Activated B cell treated with CpG ODN at 0.5 μM for 24 hours (primary cell): Measurements from ENCODE around the gene CENPP. TPM values are rescaled to one million over a fixed set of nuclear protein-coding genes. Genes with fewer than 3 reads are reported as not detected.

Experiments
- ATAC-seq: fragments of 200-7000 bp; cut with Tn5 transposase; one replicate; pipeline ENCODE4 v1.10.0; 2021; ENCODE audit warnings: low read depth, mild to moderate bottlenecking, moderate library complexity
- CTCF ChIA-PET: fragments of 350-600 bp; sonication (Branson Sonifier 250); formaldehyde crosslinking; loops from one replicate; lab custom pipeline; 2021; ENCODE audit warnings: antibody characterized with exemption; lab: Charles Lee
- POLR2A ChIA-PET: fragments of 350-600 bp; sonication (Branson Sonifier 250); formaldehyde crosslinking; loops from one replicate; lab custom pipeline; 2021; ENCODE audit warnings: antibody characterized with exemption; lab: Charles Lee
- DNase-seq: peaks from one replicate; pipeline ENCODE4 v3.0.0; 2022
- H3K27ac Mint-ChIP-seq: one replicate; pipeline ENCODE4 v1.8.0; 2020; ENCODE audit warnings: mixed read lengths
- H3K27me3 Mint-ChIP-seq: one replicate; pipeline ENCODE4 v1.8.0; 2021; ENCODE audit warnings: mixed read lengths
- H3K36me3 Mint-ChIP-seq: one replicate; pipeline ENCODE4 v1.8.0; 2021; ENCODE audit warnings: low read depth, mixed read lengths
- H3K4me1 Mint-ChIP-seq: one replicate; pipeline ENCODE4 v1.8.0; 2021; ENCODE audit warnings: mixed read lengths
- H3K4me3 Mint-ChIP-seq: one replicate; pipeline ENCODE4 v1.8.0; 2020; ENCODE audit warnings: mild to moderate bottlenecking, mixed read lengths
- H3K9me3 Mint-ChIP-seq: one replicate; pipeline ENCODE4 v1.8.0; 2020; ENCODE audit warnings: mixed read lengths
- CTCF ChIP-seq: fragments of 200-600 bp; IDR thresholded peaks from one replicate; pipeline ENCODE4 v1.8.0; 2022; ENCODE audit warnings: antibody characterized with exemption, mild to moderate bottlenecking
- intact Hi-C: fragments of 100-400 bp; cut with micrococcal nuclease; formaldehyde crosslinking; loops from one replicate; pipeline ENCODE4 v1.15.1; 2024
- total RNA-seq: library from RNA; stranded (reverse); gene quantifications from 2 replicates; pipeline ENCODE4 v1.2.3, GENCODE V29; 2022

Gene CENPP
- total RNA-seq, 1 donor from 2014 or later, result 5.7 TPM

GRCh38 chr9:92607773-92608172 lies 282.0 kb downstream of the CENPP start:
- POLR2A ChIA-PET, result no interaction called here
- intact Hi-C loops, result no loop called here
- H3K27ac Mint-ChIP-seq, result no peak overlapping the region
- no peaks in the 10 kb centered on the region for H3K4me1 Mint-ChIP-seq
- H3K27me3 Mint-ChIP-seq, result no peaks in the 10 kb centered on the region
- no peak overlapping the region for H3K4me3 Mint-ChIP-seq
- no peak for TF ChIP-seq CTCF
- CTCF ChIA-PET, result interaction anchor here (1.1 kb wide), 1 partner anchor 467 kb away, joined by 3 read pairs; no protein-coding TSS in a partner anchor
- DNase-seq (no peak), ATAC-seq (no peak)
- H3K9me3 Mint-ChIP-seq, result peaks cover 11% of the 10 kb centered on the region
- H3K36me3 Mint-ChIP-seq, result peaks cover 23% of the 10 kb centered on the region

- CTCF ChIA-PET, result interaction anchor here (1.1 kb wide), 1 partner anchor 468 kb away, joined by 3 read pairs; no protein-coding TSS in a partner anchor
- no peak for ATAC-seq
These were observed 282.6 kb downstream of the CENPP start for GRCh38 chr9:92608241-92608908.

GRCh38 chr9:92608909-92609445 lies 283.2 kb downstream of the CENPP start:
- no peak for ATAC-seq
- DNase-seq, result no peak
- Mint-ChIP-seq H3K27ac (no peak overlapping the region), H3K36me3 (peaks cover 32% of the 10 kb centered on the region), H3K4me1 (no peaks in the 10 kb centered on the region), H3K9me3 (peaks cover 4% of the 10 kb centered on the region), H3K27me3 (no peaks in the 10 kb centered on the region), H3K4me3 (no peak overlapping the region)
- ChIA-PET CTCF (no interaction called here), POLR2A (no interaction called here)
- intact Hi-C loops, result no loop called here
- TF ChIP-seq CTCF, result no peak

More at GRCh38 chr9:92608241-92608908, 282.6 kb downstream of the CENPP start:
- TF ChIP-seq CTCF, result no peak
- Mint-ChIP-seq H3K9me3 (peaks cover 10% of the 10 kb centered on the region), H3K27ac (no peak overlapping the region), H3K4me1 (no peaks in the 10 kb centered on the region), H3K4me3 (no peak overlapping the region), H3K27me3 (no peaks in the 10 kb centered on the region), H3K36me3 (peaks cover 28% of the 10 kb centered on the region)
- intact Hi-C loops, result no loop called here
- POLR2A ChIA-PET, result no interaction called here
- no peak for DNase-seq

GRCh38 chr9:92610470-92611420 lies 285.0 kb downstream of the CENPP start:
- POLR2A ChIA-PET, result no interaction called here
- DNase-seq (no peak), ATAC-seq (no peak)
- Mint-ChIP-seq H3K4me1 (no peaks in the 10 kb centered on the region), H3K4me3 (no peak overlapping the region), H3K36me3 (peaks cover 49% of the 10 kb centered on the region), H3K9me3 (no peaks in the 10 kb centered on the region), H3K27me3 (no peaks in the 10 kb centered on the region), H3K27ac (no peak overlapping the region)
- CTCF ChIA-PET, result no interaction called here
- TF ChIP-seq CTCF, result no peak
- intact Hi-C loops, result no loop called here
